Right renal cortex interstitium (tissue), 3 donors: ENCODE results near the gene UBE2J2. TPM values are rescaled to one million over a fixed set of nuclear protein-coding genes. Genes with fewer than 3 reads are reported as not detected.

ENCODE experiments used
- DNase-seq, 3 donors: peaks; one replicate each; pipeline ENCODE4 v3.0.0-alpha.2; 2013; ENCODE audit warnings: low read depth in 3 of 3, low spot score in 2 of 3
- polyA plus RNA-seq, 3 donors: library from polyadenylated mRNA; unstranded; fragments of 120-200 nt; gene quantifications; one replicate each; pipeline ENCODE4 v1.2.1, GENCODE V29; 2013; ENCODE audit not compliant: insufficient read length in 3 of 3

UBE2J2 gene
- polyA plus RNA-seq, 3 donors = 40.5 to 42.7 (median 42.1) TPM

DNA sequence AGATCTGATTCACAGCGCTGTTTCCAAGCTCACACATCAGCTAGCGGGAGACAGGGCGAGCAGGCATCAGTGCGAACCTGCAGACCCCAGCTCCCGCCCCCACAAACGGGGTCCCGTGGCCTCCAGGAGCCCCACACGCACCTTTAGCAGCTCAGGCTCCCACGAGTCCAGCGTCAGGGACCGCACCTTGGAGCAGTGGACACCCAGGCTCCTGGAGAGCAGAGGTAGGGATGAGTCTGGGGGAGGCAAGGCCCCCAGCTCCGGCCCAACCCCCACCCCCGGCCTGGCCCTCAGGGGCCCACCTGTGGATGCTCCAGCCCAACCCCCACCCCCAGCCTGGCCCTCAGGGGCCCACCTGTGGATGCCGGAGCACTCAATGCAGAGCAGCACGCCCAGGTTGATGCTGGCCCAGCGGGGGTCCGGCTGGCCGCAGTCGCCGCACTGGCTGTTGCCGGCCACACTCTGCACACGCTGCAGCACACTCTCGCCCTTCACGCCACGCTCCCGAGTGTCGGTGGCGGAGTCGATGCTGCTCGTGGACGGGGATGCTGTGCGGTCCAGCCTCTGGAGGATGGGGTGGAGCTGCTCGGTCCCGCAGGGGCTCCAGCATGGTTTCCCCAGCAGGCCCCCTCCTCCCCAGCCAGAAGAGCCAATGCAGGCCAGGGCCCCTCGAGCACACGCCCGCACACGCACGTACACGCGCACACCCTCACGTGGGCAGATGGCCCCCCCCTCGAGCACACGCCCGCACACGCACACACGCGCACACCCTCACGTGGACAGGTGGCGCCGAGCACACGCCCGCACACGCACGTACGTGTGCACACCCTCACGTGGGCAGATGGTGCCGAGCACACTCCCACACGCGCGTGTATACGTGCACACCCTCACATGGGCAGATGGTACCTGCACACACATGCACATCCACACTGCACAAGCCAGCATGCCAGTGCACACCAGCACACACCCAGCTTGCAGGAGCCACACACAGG, 22.7 kb upstream of the UBE2J2 start:
- no peak for DNase-seq

DNA sequence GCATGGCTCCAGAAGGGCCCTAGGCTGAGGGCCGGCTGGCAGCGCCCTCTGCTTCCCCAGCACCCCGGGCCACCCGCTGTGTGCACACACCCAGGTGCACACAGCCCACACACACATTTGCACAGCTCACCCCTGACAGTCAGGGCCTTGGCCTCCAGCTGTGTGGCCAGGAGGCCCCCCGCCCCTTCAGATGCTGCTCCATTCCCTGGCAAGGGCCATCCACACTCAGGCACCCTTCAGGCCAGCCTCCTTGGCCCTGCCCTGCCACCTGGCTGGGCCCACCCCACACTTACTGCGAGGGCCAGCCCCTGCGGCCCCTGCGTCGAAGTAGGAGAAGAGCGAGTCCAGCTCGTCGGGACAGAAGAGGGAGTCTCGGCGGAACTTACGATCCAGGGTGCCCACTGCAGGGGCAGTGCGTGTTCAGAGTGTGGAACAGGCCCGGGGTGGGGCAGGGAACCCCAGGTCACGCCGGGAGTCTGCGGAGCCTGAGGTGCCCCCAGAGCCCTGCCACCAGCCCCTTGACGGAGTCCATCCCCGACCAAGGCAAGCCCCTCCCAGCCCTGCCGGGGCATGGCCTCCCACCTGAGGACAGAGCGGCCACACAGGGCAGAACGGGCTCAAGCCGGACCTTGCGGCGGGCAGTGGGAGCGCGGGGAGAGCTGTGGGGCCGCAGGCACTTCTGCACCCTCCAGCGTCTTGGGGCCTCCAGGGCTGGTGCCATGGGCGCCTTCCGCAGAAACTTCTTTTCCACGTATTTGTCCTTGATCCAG, 21.7 kb upstream of the UBE2J2 start:
- DNase-seq = no peak

DNA sequence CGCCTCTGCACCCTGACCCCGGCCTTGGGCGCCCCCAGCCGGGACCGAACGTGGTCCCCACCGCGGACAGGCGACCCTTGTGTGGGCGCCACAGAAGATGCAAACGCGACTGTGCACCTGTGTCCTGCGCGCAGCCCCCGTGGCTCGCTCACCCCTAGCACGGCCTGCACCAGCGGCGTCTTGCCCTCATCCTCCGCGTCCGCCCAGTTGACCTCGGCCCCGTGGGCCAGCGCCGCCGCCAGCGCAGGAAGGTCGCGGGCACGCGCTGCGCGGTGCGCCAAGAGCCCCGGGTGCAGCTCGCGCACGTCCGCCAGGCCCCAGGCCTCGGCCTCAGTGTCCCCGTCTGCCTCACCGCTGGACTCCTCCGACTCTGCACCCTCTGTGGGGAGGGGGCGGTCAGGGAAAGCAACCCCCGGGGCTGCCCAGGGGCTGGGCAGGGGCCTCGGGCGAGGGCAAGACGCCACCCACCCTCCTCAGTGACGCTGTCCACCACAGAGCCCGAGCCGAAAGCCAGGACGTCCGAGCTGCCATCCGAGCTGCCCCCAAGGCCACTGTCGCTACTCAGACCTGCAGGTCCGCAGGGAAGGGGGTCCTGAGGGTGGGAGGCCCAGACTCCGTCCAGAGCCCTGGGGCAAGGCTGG, 20.7 kb upstream of the UBE2J2 start:
- no peak for DNase-seq

DNA sequence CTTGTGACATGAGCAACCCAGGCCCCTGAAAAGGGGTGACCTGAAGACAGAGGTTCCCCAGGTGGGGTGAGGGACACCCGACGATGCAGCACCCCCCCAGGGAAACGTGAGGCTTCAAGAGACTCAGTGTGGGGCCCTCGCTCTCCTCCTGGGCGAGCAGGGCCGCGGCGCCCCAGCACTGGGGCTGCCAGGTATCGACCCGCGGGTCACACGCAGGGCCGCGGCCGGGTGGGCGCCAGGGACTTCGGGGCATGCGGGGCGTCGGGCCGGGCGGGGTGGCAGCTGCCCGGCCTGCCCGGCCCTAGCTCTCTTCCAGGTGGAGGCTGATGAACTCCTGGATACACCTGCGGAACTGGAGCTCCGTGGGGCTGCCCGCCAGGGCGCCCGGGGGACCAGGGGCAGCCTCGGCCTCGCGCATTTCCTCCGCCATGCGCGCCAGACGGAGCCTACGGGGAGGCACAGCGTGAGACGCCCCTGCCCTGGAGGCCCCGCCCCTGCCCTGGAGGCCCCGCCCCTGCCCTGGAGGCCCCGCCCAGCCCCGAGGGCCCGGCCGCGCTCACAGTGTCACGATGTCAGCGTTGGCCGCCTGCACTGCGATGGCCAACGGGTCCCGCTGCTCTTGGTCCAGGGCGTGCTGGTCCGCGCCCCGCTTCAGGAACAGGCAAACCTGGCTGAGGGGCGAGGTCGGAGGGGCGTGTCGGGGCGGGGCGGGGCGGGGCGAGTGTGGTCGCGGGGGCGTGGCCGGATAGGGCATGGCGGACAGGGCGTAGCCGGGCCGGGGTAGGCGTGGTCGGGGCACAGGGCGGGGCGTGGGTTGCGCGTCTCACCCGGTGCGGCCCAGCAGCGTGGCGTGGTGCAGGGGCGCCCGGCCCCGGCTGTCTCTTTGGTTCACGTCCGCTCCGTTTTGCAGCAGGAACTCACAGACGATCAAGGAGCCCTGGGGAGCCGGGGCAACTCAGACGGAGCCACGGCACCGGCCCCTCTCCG, 19.9 kb upstream of the UBE2J2 start:
- no peak for DNase-seq

DNA sequence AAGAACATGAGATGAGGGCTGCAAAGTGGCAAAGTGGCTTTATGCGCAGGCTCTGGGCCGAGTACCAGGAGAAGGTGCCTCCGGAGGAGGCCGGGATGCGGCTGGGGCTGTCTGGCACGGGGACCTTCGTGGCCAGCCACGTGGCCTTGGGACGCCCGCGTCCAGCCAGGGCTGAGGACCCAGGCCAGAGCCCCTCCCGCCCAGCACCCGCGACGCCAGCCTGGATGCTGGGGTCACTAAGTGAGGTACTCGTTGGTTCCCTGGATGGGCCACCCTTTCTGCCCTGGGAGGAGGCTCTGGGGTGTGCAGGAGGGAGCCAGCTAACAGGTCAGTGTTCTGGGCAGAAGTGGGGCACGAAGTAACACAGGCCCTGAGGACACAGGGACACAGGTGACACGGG, 19.2 kb upstream of the UBE2J2 start:
- no peak for DNase-seq

DNA sequence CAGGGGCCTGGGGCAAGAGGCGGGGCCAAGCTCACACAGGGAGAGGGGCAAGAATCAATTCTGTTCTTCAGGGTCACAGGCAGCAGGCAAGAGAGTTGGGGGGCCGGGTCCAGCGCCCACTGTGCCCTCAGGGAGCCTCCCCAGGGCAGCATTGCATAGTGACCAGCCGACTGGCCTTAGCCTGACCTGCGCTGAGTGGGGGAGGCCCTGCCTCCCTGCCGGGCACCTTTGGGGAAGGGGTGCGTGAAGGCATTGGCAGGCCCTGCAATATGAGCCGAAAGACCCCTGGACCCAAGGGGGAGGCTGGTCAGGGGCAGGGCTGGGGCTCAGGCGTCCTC, 18.8 kb upstream of the UBE2J2 start:
- no peak for DNase-seq

DNA sequence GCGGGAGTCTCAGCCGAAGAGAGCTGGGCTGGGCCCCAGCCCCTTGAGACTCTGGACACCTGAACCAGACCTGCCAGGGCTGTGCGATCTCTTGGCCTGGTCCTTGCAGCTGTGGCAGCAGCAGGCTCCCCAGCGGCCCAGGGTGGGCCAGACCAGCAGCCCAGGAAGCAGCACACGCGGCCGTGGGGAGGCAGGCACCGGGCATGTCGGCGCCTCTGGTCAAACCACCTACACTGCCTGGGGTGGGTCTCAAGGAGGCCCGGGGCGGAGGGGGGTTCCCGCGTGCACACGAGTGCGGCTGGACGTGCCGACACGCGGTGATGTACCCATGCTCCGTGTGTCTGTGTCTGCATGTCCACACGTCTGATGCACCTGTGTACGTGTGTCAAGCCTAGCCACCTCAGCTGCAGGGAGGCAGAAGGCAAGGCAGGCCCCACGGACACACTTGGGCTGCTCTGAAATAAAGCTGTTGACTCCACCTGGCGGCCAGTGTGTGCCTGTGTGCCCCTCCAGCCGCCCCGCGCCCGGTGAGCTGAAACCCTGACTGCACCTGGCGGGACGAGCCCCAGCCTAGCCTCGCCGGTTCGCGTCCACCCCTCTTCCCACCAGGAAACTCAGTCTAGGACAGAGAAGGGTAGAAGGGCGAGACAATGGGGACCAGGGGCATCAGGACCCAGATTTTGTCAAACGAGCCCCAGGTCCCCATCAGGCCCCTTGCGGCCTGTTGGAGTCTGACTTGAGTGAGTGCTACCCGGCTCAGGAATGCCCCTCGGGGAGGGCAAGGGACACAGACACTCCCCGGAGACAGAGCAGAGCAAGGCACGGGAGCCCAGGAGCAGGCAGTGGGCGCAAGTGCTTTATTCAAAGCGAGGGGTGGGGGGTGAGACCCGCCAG, 18.1 kb upstream of the UBE2J2 start:
- DNase-seq = peak in 2 of 3 donors; percentile 59 to 61

DNA sequence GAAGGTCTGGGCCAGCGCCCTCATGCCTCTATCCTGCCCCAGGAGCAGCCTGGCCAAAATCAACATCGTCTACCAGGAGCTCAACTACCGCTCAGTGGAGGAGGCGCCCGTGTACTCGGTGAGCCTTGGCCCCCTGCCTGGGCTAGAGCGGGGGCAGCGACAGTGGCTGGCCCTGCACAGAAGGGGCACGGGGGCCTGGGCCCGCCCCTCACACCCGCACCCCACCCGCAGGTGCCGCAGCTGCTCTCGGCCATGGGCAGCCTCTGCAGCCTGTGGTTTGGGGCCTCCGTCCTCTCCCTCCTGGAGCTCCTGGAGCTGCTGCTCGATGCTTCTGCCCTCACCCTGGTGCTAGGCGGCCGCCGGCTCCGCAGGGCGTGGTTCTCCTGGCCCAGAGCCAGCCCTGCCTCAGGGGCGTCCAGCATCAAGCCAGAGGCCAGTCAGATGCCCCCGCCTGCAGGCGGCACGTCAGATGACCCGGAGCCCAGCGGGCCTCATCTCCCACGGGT, 17.4 kb upstream of the UBE2J2 start:
- DNase-seq = no peak

DNA sequence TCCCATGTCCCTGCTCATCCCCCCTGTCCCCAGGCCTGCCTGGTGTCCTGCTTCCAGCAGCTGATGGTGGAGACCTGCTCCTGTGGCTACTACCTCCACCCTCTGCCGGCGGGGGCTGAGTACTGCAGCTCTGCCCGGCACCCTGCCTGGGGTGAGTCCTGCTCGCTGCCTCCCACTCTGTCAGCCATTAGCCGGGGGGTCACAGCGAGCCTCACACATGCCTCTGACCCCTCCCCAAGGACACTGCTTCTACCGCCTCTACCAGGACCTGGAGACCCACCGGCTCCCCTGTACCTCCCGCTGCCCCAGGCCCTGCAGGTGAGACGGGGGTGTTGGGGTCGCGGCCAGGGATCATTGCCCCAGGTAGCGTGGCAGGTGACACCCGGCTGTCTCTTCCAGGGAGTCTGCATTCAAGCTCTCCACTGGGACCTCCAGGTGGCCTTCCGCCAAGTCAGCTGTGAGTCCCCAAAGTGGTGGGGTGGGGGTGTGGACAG, 16.6 kb upstream of the UBE2J2 start:
- DNase-seq = no peak

DNA sequence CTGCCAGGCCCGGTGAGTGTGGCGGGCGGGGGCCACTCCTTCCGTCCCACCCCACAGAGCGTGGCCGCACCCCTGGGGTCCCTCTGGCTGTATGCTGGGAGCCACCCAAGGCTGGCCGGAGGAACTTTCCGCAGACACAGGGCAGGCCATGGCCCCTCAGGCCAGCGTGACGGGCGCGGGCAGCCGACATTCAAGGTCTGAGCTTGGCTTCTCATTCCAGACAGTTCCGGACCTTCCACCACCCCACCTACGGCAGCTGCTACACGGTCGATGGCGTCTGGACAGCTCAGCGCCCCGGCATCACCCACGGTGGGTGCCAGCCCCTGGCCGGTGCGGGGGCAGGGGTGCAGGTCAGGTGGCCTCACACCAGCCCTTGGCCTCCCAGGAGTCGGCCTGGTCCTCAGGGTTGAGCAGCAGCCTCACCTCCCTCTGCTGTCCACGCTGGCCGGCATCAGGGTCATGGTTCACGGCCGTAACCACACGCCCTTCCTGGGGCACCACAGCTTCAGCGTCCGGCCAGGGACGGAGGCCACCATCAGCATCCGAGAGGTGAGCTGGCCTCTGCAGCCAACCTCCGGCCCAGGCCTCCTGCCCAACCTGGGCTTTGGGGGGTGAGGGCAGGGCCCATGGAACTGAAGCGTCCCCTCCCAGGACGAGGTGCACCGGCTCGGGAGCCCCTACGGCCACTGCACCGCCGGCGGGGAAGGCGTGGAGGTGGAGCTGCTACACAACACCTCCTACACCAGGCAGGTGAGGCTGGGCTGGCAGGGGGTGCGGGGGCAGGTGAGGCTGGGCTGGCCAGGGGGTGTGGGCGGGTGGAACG, 13.8 kb upstream of the UBE2J2 start:
- DNase-seq = no peak

DNA sequence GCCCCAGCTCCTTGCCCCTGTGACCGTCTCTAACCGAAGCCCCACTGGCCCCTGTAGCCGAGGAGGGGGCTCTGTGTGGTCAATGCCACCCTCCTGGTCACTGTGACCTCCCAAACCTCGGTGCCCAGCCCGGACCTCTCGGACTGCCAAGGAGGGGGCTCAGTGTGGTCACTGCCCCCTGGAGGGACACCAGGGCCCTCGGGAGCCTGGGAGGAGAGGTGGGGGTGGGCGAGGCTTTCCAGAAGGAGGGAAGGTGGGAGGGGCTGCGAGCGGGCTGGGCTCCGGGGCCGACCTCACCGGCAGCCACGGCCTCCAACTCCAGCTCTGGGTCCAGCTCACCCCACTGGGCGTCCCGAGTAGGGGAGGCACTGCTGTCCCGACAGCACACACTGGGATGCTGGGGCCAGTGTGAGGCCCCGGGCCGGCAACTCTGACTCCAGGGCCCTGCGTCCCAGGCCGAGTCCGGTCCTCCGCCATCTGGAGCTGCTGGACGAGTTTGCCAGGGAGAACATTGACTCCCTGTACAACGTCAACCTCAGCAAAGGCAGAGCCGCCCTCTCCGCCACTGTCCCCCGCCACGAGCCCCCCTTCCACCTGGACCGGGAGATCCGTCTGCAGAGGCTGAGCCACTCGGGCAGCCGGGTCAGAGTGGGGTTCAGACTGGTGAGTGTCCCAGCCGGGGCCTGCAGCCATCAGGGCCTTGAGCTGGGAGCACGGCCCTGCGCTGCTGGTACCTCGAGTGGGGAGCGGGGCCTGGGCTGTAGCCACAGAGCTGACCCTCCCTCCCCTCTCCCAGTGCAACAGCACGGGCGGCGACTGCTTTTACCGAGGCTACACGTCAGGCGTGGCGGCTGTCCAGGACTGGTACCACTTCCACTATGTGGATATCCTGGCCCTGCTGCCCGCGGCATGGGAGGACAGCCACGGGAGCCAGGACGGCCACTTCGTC, 12.9 kb upstream of the UBE2J2 start:
- no peak for DNase-seq

DNA sequence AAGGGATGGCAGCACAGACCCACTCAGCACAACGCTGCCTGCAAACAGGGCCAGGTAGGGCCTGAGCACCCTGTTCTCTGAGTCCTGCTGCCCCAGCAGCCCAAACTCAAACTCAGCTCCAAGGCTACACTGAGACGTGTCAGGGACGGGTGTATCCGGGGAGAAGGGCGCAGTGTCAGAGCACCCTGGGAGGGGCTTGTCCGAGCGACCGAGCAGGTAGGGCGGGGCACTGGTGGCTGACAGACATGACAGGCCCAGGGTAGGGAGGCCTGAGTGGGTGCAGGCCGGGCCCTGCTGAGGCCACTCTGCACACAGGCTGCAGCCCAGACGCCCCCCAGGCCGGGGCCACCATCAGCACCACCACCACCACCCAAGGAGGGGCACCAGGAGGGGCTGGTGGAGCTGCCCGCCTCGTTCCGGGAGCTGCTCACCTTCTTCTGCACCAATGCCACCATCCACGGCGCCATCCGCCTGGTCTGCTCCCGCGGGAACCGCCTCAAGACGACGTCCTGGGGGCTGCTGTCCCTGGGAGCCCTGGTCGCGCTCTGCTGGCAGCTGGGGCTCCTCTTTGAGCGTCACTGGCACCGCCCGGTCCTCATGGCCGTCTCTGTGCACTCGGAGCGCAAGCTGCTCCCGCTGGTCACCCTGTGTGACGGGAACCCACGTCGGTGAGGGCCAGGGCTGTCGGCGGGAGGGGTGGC, 12.1 kb upstream of the UBE2J2 start:
- no peak for DNase-seq

DNA sequence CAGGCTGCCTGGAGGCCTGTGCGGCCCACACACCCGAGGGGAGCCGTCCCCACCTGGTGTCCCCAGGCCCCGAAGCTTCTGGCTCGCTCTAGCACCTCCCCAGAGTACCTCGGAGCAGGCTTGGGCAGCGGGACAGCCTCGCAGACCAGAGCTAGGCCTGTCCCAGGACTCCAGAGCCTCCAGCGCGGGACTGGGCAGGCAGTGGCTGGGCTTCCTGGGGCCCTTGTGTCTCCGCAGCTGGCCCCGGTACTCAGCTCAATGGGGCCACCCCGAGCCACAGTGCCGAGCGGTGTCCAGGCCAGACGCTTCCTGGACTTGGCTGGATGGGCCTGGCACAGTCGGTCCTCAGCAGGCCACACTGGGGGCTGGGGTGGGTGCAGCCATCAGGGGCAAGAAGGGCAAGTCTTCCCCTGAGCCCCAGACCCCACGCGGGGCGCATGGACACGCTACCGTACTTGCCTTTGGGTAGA, 11.5 kb upstream of the UBE2J2 start:
- DNase-seq = no peak

DNA sequence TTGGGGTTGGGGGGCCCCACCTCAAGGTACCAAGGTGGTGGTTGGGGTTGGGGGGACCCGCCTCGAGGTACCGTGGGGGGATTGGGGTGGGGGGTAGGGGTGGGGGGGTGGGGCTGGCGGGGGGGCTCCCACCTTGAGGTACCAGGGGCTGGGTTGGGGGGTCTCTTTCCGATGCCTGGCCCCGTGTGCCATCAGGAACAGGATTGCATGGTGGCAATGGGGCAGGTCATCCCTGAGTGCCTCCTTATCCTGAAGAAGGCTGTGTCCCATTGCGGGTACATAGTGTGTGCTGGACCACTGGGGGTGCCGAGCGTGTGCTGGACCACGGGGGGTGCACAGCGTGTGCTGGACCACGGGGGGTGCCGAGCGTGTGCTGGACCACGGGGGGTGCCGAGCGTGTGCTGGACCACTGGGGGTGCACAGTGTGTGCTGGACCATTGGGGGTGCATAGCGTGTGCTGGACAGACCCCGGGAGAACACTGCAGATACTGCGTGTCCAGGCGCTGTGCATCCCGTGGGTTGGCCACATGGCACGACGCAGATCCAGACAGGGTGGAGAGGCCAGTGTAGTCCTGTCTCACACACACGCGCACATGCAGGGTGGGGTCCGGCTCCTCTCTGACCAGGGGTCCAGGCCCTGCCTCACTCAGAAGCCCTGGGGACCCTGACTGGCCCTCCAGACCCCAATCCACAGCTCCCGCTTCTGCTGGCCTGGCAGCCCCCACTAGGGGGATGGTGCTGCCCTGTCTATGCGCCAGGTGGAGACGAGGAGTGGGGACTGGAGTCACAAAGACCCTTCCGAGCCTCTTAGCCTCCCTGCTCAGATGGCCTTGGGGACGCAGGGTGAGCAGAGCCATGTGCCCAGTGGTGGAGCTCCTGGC, 10.8 kb upstream of the UBE2J2 start:
- no peak for DNase-seq

DNA sequence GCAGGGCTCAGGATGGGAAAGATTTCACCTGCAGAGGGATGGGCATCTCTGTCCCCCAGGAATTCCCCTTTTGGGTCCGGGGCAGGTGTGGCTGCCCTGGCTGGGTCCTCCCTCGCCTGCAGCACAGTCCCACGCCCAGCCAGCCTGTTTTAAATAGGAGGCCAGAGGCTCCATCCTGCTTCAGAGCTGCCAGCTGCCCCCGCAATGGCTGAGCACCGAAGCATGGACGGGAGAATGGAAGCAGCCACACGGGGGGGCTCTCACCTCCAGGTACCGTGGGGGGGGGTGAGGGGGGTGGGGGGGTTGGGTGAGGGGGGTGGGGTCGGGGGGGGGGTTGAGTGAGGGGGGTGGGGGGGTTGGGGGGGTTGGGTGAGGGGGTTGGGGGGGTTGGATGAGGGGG, 10.2 kb upstream of the UBE2J2 start:
- DNase-seq = no peak
